ENCODE data around the gene PIK3C2A.

Gene PIK3C2A

GRCh38 chr11:17217401-17217800 is 9.6 kb upstream of the PIK3C2A start:
- no peak for DNase-seq (ENCODE audit: insufficient read length, low spot score)
- FAIRE-seq, result no peak
- TF ChIP-seq POLR2AphosphoS5 (IDR thresholded peaks at IDR 0.05; ENCODE audit: low read depth, low read length) (no peak), POU2F2 (IDR thresholded peaks at IDR 0.05; ENCODE audit: low read depth, low read length) (no peak), POLR2A (IDR thresholded peaks at IDR 0.05; ENCODE audit: low read depth, low read length) (no peak), TAF1 (IDR thresholded peaks at IDR 0.05; ENCODE audit: low read depth, low read length) (no peak), PAX5 (IDR thresholded peaks at IDR 0.05; ENCODE audit: insufficient read depth, low read length, severe bottlenecking) (no peak), SPI1 (IDR thresholded peaks at IDR 0.05; ENCODE audit: low read depth, low read length) (no peak)

DNA sequence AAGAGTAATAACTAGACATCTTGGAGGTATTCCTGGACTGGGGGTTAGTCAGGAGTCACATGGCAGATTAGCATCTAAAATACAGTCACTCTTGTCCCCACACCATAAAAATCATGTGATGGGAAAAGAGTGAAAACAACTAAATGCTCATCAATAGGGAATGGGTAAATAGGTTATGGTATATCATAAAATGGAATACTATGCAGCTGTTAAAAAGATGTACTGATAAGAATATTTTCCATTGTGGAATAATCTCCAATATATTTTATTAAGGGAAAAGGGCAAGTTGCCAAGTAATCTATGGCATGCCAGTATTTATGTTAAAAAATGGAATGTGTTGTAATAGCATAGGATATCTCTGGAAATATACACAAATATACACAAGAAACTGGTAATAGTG is 6.6 kb upstream of the PIK3C2A start:
- no peak for DNase-seq (ENCODE audit: insufficient read length, low spot score)
- FAIRE-seq, result no peak
- no peak for TF ChIP-seq POU2F2 (IDR thresholded peaks at IDR 0.05; ENCODE audit: low read depth, low read length)
- no peak for TF ChIP-seq POLR2A (IDR thresholded peaks at IDR 0.05; ENCODE audit: low read depth, low read length)
- TF ChIP-seq POLR2AphosphoS5 (IDR thresholded peaks at IDR 0.05; ENCODE audit: low read depth, low read length), result no peak
- no peak for TF ChIP-seq TAF1 (IDR thresholded peaks at IDR 0.05; ENCODE audit: low read depth, low read length)
- no peak for TF ChIP-seq SPI1 (IDR thresholded peaks at IDR 0.05; ENCODE audit: low read depth, low read length)
- no peak for TF ChIP-seq PAX5 (IDR thresholded peaks at IDR 0.05; ENCODE audit: insufficient read depth, low read length, severe bottlenecking)

DNA sequence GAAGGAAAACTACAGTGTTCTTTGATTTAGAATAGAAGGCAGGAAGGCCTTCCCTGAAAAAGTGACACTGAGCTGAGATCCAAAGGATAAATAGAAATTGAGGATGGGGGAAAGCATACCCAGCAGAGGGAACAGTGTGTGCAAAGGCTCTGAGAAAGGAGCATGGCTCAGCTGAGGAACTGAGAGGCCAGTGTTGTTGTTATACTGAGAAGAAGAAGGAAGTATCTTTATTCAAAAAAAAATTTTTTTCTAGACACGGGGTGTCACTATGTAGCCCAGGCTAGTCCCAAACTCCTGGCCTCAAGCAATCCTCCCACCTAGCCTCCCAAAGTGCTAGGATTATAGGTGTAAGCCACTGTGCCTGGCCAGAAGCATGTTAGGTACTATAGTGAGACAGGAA is 3.5 kb upstream of the PIK3C2A start:
- DNase-seq (ENCODE audit: insufficient read length, low spot score) (no peak), FAIRE-seq (no peak)
- no peak for TF ChIP-seq POU2F2 (IDR thresholded peaks at IDR 0.05; ENCODE audit: low read depth, low read length)
- TF ChIP-seq POLR2A (IDR thresholded peaks at IDR 0.05; ENCODE audit: low read depth, low read length), result no peak
- peak; percentile 38; the same call in 1 of the 2 replicates for TF ChIP-seq SPI1 (IDR thresholded peaks at IDR 0.05; ENCODE audit: low read depth, low read length)

- TF ChIP-seq POLR2AphosphoS5 (IDR thresholded peaks at IDR 0.05; ENCODE audit: low read depth, low read length) (no peak), TAF1 (IDR thresholded peaks at IDR 0.05; ENCODE audit: low read depth, low read length) (no peak), POU2F2 (IDR thresholded peaks at IDR 0.05; ENCODE audit: low read depth, low read length) (no peak), PAX5 (IDR thresholded peaks at IDR 0.05; ENCODE audit: insufficient read depth, low read length, severe bottlenecking) (no peak), SPI1 (IDR thresholded peaks at IDR 0.05; ENCODE audit: low read depth, low read length) (no peak), POLR2A (IDR thresholded peaks at IDR 0.05; ENCODE audit: low read depth, low read length) (no peak)
- FAIRE-seq (no peak), DNase-seq (ENCODE audit: insufficient read length, low spot score) (no peak)
These were observed 2.1 kb upstream of the PIK3C2A start for GRCh38 chr11:17209939-17210245.

DNA sequence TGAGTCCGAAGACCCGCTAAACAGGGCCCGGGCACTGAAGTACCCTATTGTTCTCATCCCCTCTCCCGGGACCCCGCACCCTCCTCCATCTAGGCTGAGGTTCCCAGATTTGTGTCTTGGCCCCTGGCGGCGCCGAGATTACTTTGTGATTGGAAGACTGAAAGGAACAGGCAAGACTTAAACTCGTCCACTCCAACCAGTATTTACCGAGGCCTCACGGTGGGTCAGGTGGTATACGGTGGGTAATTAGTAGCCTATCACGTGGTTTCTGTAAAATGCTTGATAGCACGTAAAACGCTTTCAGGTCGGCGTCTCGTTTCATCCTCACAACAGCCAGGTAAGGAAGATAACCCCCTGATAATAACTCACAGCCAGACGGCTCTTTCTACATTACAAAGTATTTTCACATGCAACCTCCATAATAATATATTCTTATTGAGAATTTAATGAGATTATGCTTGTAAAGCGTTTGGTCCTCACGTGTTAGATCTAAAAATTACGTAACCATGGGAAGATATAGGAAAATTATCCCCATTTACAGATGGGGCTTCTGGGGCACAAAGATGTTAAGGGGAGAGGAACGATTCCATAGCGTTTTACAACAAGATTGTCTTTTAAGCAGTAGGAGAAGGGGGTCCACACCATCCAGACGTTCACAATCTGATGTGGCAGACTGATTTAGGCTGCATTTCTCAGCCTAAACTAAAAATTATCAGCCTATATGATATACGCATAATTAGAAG is 642 bp upstream of the PIK3C2A start:
- peak; percentile 31 for FAIRE-seq
- TF ChIP-seq POU2F2 (IDR thresholded peaks at IDR 0.05; ENCODE audit: low read depth, low read length) (0 out of 2 replicates have a peak, but pooled peaks have one; percentile 35), POLR2A (IDR thresholded peaks at IDR 0.05; ENCODE audit: low read depth, low read length) (0 out of 2 replicates have a peak, but pooled peaks have one; percentile 11), TAF1 (IDR thresholded peaks at IDR 0.05; ENCODE audit: low read depth, low read length) (no peak; the same call in 1 of the 2 replicates), POLR2AphosphoS5 (IDR thresholded peaks at IDR 0.05; ENCODE audit: low read depth, low read length) (0 out of 2 replicates have a peak, but pooled peaks have one; percentile 13)
- peak; percentile 30 for DNase-seq (ENCODE audit: insufficient read length, low spot score)

- no peak for FAIRE-seq
- no peak for DNase-seq (ENCODE audit: insufficient read length, low spot score)
- TF ChIP-seq PAX5 (IDR thresholded peaks at IDR 0.05; ENCODE audit: insufficient read depth, low read length, severe bottlenecking), result no peak
- TF ChIP-seq POLR2A (IDR thresholded peaks at IDR 0.05; ENCODE audit: low read depth, low read length), result no peak
- no peak for TF ChIP-seq SPI1 (IDR thresholded peaks at IDR 0.05; ENCODE audit: low read depth, low read length)
- TF ChIP-seq POU2F2 (IDR thresholded peaks at IDR 0.05; ENCODE audit: low read depth, low read length), result no peak
- no peak for TF ChIP-seq TAF1 (IDR thresholded peaks at IDR 0.05; ENCODE audit: low read depth, low read length)
These were observed 1.3 kb downstream of the PIK3C2A start for GRCh38 chr11:17206463-17206862.

GRCh38 chr11:17197431-17197898 is 10.3 kb downstream of the PIK3C2A start:
- DNase-seq (ENCODE audit: insufficient read length, low spot score), result no peak
- TF ChIP-seq PAX5 (IDR thresholded peaks at IDR 0.05; ENCODE audit: insufficient read depth, low read length, severe bottlenecking), result no peak
- no peak for TF ChIP-seq POU2F2 (IDR thresholded peaks at IDR 0.05; ENCODE audit: low read depth, low read length)
- TF ChIP-seq TAF1 (IDR thresholded peaks at IDR 0.05; ENCODE audit: low read depth, low read length), result no peak
- no peak for FAIRE-seq

- no peak for DNase-seq (ENCODE audit: insufficient read length, low spot score)
- FAIRE-seq, result no peak
- TF ChIP-seq TAF1 (IDR thresholded peaks at IDR 0.05; ENCODE audit: low read depth, low read length) (no peak), POLR2AphosphoS5 (IDR thresholded peaks at IDR 0.05; ENCODE audit: low read depth, low read length) (no peak), PAX5 (IDR thresholded peaks at IDR 0.05; ENCODE audit: insufficient read depth, low read length, severe bottlenecking) (no peak), SPI1 (IDR thresholded peaks at IDR 0.05; ENCODE audit: low read depth, low read length) (no peak), POU2F2 (IDR thresholded peaks at IDR 0.05; ENCODE audit: low read depth, low read length) (no peak), POLR2A (IDR thresholded peaks at IDR 0.05; ENCODE audit: low read depth, low read length) (no peak)
These were observed 19.1 kb downstream of the PIK3C2A start for GRCh38 chr11:17188675-17189074.

GRCh38 chr11:17186932-17187692 is 20.7 kb downstream of the PIK3C2A start:
- DNase-seq (ENCODE audit: insufficient read length, low spot score), result no peak
- TF ChIP-seq TAF1 (IDR thresholded peaks at IDR 0.05; ENCODE audit: low read depth, low read length), result no peak
- no peak for TF ChIP-seq SPI1 (IDR thresholded peaks at IDR 0.05; ENCODE audit: low read depth, low read length)
- peak; percentile 20 for FAIRE-seq

DNA sequence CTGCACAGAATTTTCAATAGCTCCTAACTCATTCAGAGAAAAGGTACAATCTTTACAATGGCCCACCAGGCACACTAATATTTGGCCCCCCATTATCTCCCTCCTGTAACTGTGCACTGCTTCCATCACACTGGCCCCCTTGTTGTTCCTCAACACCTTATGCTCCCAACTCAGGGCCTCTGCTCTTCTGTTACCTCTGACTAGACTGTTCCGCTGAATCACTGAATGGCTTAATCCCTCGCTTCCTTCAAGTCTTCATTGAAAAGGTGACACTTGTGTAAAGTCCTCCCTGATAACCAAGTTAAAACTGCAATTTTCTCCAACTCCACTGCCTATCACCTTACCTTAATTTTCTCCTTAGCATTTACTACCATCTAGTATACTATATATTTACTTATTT is 21.8 kb downstream of the PIK3C2A start:
- no peak for FAIRE-seq
- TF ChIP-seq POLR2A (IDR thresholded peaks at IDR 0.05; ENCODE audit: low read depth, low read length) (no peak), TAF1 (IDR thresholded peaks at IDR 0.05; ENCODE audit: low read depth, low read length) (no peak), SPI1 (IDR thresholded peaks at IDR 0.05; ENCODE audit: low read depth, low read length) (no peak)
- DNase-seq (ENCODE audit: insufficient read length, low spot score), result no peak

Measured in GM12891 (cell line).